GM12875 (cell line): ENCODE measurements around the gene ERC2.

Experiments
- H3K4me3 ChIP-seq: one replicate; pipeline ENCODE4 v1.5.1; 2011; ENCODE audit warnings: low read depth, low read length, control low read depth
- CTCF ChIP-seq: IDR thresholded peaks from 2 replicates; pipeline ENCODE4 v1.5.1; 2011; ENCODE audit warnings: low read depth, mild to moderate bottlenecking, control low read depth, inconsistent platforms, low read length, moderate library complexity, borderline replicate concordance; ENCODE audit not compliant: insufficient read depth

The ERC2 gene

GRCh38 chr3:56459719-56460118, 8.5 kb downstream of the ERC2 start:
- no peak overlapping the region for H3K4me3 ChIP-seq
- no peak for TF ChIP-seq CTCF

- TF ChIP-seq CTCF = no peak
- H3K4me3 ChIP-seq = no peak overlapping the region
Observed at GRCh38 chr3:56459104-56459496, 9.2 kb downstream of the ERC2 start.

GRCh38 chr3:56458496-56459103, 9.7 kb downstream of the ERC2 start:
- no peak overlapping the region for H3K4me3 ChIP-seq
- TF ChIP-seq CTCF = no peak

GRCh38 chr3:56456117-56456516, 12.2 kb downstream of the ERC2 start:
- no peak overlapping the region for H3K4me3 ChIP-seq

GRCh38 chr3:56453011-56453410, 15.3 kb downstream of the ERC2 start:
- no peak for TF ChIP-seq CTCF
- H3K4me3 ChIP-seq = no peak overlapping the region

More at GRCh38 chr3:56456117-56456516, 12.2 kb downstream of the ERC2 start:
- TF ChIP-seq CTCF = no peak

GRCh38 chr3:56452085-56452484, 16.2 kb downstream of the ERC2 start:
- TF ChIP-seq CTCF = no peak
- no peak overlapping the region for H3K4me3 ChIP-seq

- no peak for TF ChIP-seq CTCF
Observed at GRCh38 chr3:56443372-56443771, 24.9 kb downstream of the ERC2 start.

More at GRCh38 chr3:56443372-56443771, 24.9 kb downstream of the ERC2 start:
- no peak overlapping the region for H3K4me3 ChIP-seq
